Neural cell (in vitro differentiated cells): ENCODE results near the gene XYLT2. TPM values are rescaled to one million over a fixed set of nuclear protein-coding genes. Genes with fewer than 3 reads are reported as not detected.

ENCODE experiments used
- H2AFZ ChIP-seq: fragments of 200-600, 300-800 bp; sonication (generic), shearing (Covaris generic); 2 replicates; pipeline ENCODE4 v1.6.0; 2014; ENCODE audit warnings: low read depth, mild to moderate bottlenecking, antibody characterized with exemption, low read length, moderate library complexity
- H3F3A ChIP-seq: fragments of 200-600 bp; shearing (Covaris generic); 2 replicates; pipeline ENCODE4 v1.6.1; 2016; ENCODE audit warnings: mild to moderate bottlenecking, moderate library complexity, mixed read lengths, antibody characterized with exemption, low read length; ENCODE audit not compliant: insufficient read depth, poor library complexity, severe bottlenecking
- H3K27ac ChIP-seq: fragments of 200-600, 300-800 bp; sonication (generic), shearing (Covaris generic); 2 replicates; pipeline ENCODE4 v1.5.1; 2014; ENCODE audit warnings: mild to moderate bottlenecking, low read length, moderate library complexity
- H3K27me3 ChIP-seq: fragments of 300-800, 200-600 bp; sonication (generic), shearing (Covaris generic); 2 replicates; pipeline ENCODE4 v1.6.0; 2014; ENCODE audit warnings: mild to moderate bottlenecking, low read depth, low read length, moderate library complexity; ENCODE audit not compliant: insufficient read depth
- H3K36me3 ChIP-seq: fragments of 300-800, 200-600 bp; sonication (generic), shearing (Covaris generic); 2 replicates; pipeline ENCODE4 v1.5.1; 2014; ENCODE audit warnings: mild to moderate bottlenecking, antibody characterized with exemption, low read length, moderate library complexity; ENCODE audit not compliant: insufficient read depth
- H3K4me2 ChIP-seq: fragments of 300-800, 200-600 bp; sonication (generic), shearing (Covaris generic); 2 replicates; pipeline ENCODE4 v1.6.0; 2014; ENCODE audit warnings: mild to moderate bottlenecking, low read length
- H3K4me3 ChIP-seq: fragments of 300-800, 200-600 bp; sonication (generic), shearing (Covaris generic); 2 replicates; pipeline ENCODE4 v1.5.1; 2014; ENCODE audit warnings: mild to moderate bottlenecking, low read length, moderate library complexity
- H3K79me2 ChIP-seq: fragments of 200-600 bp; shearing (Covaris generic); replicated peaks from 2 replicates; pipeline ENCODE4 v1.6.0; 2014; ENCODE audit warnings: mild to moderate bottlenecking, low read length, moderate library complexity; ENCODE audit not compliant: insufficient read depth
- H3K9ac ChIP-seq: fragments of 300-800, 200-600 bp; sonication (generic), shearing (Covaris generic); 2 replicates; pipeline ENCODE4 v1.6.1; 2016; ENCODE audit warnings: mild to moderate bottlenecking, low read length, mixed read lengths
- H3K9me2 ChIP-seq: fragments of 200-600 bp; shearing (Covaris generic); 2 replicates; pipeline ENCODE4 v1.6.1; 2016; ENCODE audit warnings: mild to moderate bottlenecking, low read length, mixed read lengths; ENCODE audit not compliant: insufficient read depth
- H3K9me3 ChIP-seq: fragments of 200-600, 300-800 bp; sonication (generic), shearing (Covaris generic); 2 replicates; pipeline ENCODE4 v1.6.1; 2016; ENCODE audit warnings: mild to moderate bottlenecking, mixed run types, low read length, moderate library complexity, mixed read lengths
- H4K20me1 ChIP-seq: fragments of 200-600 bp; shearing (Covaris generic); 2 replicates; pipeline ENCODE4 v1.6.1; 2016; ENCODE audit warnings: mild to moderate bottlenecking, mixed run types; ENCODE audit not compliant: insufficient read depth
- EP300 ChIP-seq: fragments of 450-650 bp; conservative IDR thresholded peaks from 2 replicates; pipeline ENCODE4 v1.6.1; 2014; ENCODE audit warnings: antibody characterized with exemption, mild to moderate bottlenecking, moderate library complexity; ENCODE audit not compliant: poor library complexity, severe bottlenecking
- EZH2 ChIP-seq: fragments of 200-600, 300-800 bp; shearing (Covaris generic), sonication (generic); IDR thresholded peaks from 2 replicates; pipeline ENCODE4 v1.6.1; 2014; ENCODE audit warnings: antibody characterized with exemption, low read length, borderline replicate concordance, mild to moderate bottlenecking; ENCODE audit not compliant: insufficient read depth, poor library complexity, severe bottlenecking
- MXI1 ChIP-seq: fragments of 450-650 bp; conservative IDR thresholded peaks from 2 replicates; pipeline ENCODE4 v1.6.1; 2014; ENCODE audit warnings: antibody characterized with exemption, mild to moderate bottlenecking; ENCODE audit not compliant: poor library complexity, severe bottlenecking
- POLR2AphosphoS5 ChIP-seq: IDR thresholded peaks from 2 replicates; pipeline ENCODE4 v1.6.1; 2012
- RAD21 ChIP-seq: fragments of 450-650 bp; conservative IDR thresholded peaks from 2 replicates; pipeline ENCODE4 v1.6.1; 2014; ENCODE audit warnings: antibody characterized with exemption, mild to moderate bottlenecking, moderate library complexity
- SMC3 ChIP-seq: fragments of 450-650 bp; conservative IDR thresholded peaks from 2 replicates; pipeline ENCODE4 v1.6.1; 2014; ENCODE audit warnings: antibody characterized with exemption, mild to moderate bottlenecking, moderate library complexity; ENCODE audit not compliant: poor library complexity
- TAF1 ChIP-seq: IDR thresholded peaks from 2 replicates; pipeline ENCODE4 v1.6.1; 2012; ENCODE audit warnings: low read depth
- polyA plus RNA-seq: library from polyadenylated mRNA; depleted of rRNA; stranded (reverse); fragments of >200 nt; gene quantifications from 2 replicates; pipeline ENCODE4 v1.2.3, GENCODE V29; 2014
- TF ChIP-seq, protein P1 (sequence below): IDR thresholded peaks from 2 replicates; pipeline ENCODE4 v1.6.1; 2012; ENCODE audit warnings: borderline replicate concordance
- TF ChIP-seq, protein P2 (sequence below): fragments of 450-650 bp; IDR thresholded peaks from 2 replicates; pipeline ENCODE4 v1.5.1; 2014; ENCODE audit warnings: antibody characterized with exemption, mild to moderate bottlenecking, moderate library complexity; ENCODE audit not compliant: poor library complexity, severe bottlenecking

The XYLT2 gene
- polyA plus RNA-seq, 1 donor from 2014 or later = 6.9 TPM

DNA sequence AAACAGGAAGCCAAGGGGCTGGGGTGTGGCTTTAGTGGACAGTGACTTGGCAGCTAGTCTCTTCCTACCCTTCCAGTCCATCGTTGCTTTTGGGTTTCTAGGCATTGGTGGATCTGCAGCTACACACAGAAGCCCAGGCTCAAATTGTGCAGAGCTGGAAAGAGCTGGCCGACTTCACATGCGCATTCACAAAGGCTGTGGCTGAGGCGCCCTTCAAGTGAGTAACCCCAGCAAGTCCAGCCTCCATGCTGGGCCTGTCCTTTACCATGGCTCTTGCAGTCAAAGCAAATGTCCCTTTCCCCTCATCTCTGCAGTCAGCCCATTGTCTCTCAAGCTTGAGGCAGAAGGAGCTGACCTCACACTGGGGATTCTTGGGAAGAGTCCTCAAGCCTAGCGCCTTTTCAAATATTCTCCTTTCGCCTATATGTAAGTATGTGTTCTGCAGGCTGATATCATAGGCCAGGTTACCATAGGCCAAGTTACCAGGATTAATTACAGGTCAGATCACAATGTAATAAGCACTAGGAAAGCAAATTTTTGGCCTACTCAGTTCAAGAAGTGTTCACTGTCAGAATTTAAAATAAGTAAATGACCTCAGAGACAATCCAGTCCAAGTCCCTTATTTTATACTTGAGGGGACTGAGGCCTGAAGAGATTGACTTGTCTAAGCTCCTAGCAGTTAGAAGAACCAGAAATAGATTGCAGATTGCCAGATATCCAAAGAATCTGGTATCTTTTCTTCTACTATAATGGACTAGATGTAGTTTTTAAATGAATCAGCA, 33.6 kb downstream of the XYLT2 start:
- H3K79me2 ChIP-seq = no peaks in the 10 kb centered on the region
- no peaks in the 10 kb centered on the region for H3K9me2 ChIP-seq
- no peaks in the 10 kb centered on the region for H3F3A ChIP-seq
- TF ChIP-seq, protein P1, sequence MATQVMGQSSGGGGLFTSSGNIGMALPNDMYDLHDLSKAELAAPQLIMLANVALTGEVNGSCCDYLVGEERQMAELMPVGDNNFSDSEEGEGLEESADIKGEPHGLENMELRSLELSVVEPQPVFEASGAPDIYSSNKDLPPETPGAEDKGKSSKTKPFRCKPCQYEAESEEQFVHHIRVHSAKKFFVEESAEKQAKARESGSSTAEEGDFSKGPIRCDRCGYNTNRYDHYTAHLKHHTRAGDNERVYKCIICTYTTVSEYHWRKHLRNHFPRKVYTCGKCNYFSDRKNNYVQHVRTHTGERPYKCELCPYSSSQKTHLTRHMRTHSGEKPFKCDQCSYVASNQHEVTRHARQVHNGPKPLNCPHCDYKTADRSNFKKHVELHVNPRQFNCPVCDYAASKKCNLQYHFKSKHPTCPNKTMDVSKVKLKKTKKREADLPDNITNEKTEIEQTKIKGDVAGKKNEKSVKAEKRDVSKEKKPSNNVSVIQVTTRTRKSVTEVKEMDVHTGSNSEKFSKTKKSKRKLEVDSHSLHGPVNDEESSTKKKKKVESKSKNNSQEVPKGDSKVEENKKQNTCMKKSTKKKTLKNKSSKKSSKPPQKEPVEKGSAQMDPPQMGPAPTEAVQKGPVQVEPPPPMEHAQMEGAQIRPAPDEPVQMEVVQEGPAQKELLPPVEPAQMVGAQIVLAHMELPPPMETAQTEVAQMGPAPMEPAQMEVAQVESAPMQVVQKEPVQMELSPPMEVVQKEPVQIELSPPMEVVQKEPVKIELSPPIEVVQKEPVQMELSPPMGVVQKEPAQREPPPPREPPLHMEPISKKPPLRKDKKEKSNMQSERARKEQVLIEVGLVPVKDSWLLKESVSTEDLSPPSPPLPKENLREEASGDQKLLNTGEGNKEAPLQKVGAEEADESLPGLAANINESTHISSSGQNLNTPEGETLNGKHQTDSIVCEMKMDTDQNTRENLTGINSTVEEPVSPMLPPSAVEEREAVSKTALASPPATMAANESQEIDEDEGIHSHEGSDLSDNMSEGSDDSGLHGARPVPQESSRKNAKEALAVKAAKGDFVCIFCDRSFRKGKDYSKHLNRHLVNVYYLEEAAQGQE = no peak
- TF ChIP-seq EP300 (no peak), POLR2AphosphoS5 (no peak), MXI1 (no peak), TAF1 (no peak), RAD21 (no peak), EZH2 (no peak), SMC3 (no peak)
- TF ChIP-seq, protein P2, sequence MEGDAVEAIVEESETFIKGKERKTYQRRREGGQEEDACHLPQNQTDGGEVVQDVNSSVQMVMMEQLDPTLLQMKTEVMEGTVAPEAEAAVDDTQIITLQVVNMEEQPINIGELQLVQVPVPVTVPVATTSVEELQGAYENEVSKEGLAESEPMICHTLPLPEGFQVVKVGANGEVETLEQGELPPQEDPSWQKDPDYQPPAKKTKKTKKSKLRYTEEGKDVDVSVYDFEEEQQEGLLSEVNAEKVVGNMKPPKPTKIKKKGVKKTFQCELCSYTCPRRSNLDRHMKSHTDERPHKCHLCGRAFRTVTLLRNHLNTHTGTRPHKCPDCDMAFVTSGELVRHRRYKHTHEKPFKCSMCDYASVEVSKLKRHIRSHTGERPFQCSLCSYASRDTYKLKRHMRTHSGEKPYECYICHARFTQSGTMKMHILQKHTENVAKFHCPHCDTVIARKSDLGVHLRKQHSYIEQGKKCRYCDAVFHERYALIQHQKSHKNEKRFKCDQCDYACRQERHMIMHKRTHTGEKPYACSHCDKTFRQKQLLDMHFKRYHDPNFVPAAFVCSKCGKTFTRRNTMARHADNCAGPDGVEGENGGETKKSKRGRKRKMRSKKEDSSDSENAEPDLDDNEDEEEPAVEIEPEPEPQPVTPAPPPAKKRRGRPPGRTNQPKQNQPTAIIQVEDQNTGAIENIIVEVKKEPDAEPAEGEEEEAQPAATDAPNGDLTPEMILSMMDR = no peak
- H3K4me2 ChIP-seq = no peak overlapping the region
- no peaks in the 10 kb centered on the region for H3K9me3 ChIP-seq
- no peaks in the 10 kb centered on the region for H3K36me3 ChIP-seq
- no peak overlapping the region for H2AFZ ChIP-seq
- no peaks in the 10 kb centered on the region for H4K20me1 ChIP-seq
- H3K4me3 ChIP-seq = no peak overlapping the region
- H3K27ac ChIP-seq = no peak overlapping the region
- H3K9ac ChIP-seq = no peak overlapping the region
- no peaks in the 10 kb centered on the region for H3K27me3 ChIP-seq

DNA sequence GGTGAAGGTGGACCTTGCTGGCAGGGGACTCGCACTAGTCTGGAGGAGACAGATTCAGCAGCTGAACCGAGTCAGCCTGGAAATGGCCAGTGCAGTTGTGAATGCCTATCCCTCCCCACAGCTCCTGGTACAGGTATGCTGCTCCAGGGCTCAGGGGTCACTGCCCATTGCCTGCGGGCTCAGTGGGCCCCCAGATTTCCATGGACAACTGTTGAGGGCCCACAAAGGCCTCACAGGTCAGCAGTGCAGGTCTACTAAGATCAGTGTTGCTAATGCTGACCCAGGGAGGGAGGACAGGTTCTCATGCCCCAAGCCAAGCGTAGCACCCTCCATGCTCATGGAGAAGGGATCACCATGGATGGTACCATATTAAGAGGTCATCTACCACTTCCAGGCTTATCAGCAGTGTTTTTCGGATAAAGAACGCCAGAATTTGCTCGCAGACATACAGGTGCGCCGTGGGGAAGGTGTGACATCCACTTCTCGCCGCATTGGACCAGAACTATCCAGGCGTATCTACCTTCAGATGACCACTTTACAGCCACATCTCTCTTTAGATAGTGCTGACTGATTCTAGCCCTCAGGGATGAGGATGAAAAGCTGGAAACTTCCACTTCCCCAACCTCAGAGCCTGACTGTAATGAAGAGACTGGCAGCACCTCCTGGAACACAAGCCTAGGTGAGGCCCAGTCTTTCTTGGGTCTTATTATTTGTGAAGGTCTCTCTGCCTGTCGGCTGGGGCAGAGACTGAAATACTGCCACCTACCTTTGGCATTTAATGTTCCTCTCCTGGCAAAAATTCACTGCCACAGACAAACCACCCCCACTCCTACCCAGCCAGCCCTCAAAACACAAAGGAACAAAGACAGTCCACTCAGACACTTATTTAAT, 34.7 kb downstream of the XYLT2 start:
- Histone ChIP-seq H3K27ac (no peak overlapping the region), H3K9me2 (no peaks in the 10 kb centered on the region), H2AFZ (no peak overlapping the region), H3K36me3 (no peaks in the 10 kb centered on the region), H3K4me2 (no peak overlapping the region), H4K20me1 (no peaks in the 10 kb centered on the region), H3K27me3 (no peaks in the 10 kb centered on the region), H3K9ac (no peak overlapping the region), H3K79me2 (no peaks in the 10 kb centered on the region), H3F3A (no peaks in the 10 kb centered on the region), H3K9me3 (no peaks in the 10 kb centered on the region), H3K4me3 (no peak overlapping the region)
- no peak for TF ChIP-seq TAF1
